Smooth muscle cell (in vitro differentiated cells): ENCODE measurements around the gene DNAJC15. TPM values are rescaled to one million over a fixed set of nuclear protein-coding genes. Genes with fewer than 3 reads are reported as not detected.

Source experiments
- DNase-seq: peaks from one replicate; lab custom pipeline; 2025; ENCODE audit not compliant: unreplicated experiment; lab: John Stamatoyannopoulos, UW
- H2AFZ ChIP-seq: fragments of 200-600 bp; sonication (generic); 2 replicates; pipeline ENCODE4 v1.6.0; 2016; ENCODE audit warnings: antibody characterized with exemption, low read depth, mild to moderate bottlenecking
- H3F3A ChIP-seq: fragments of 200-600 bp; sonication (generic); 2 replicates; pipeline ENCODE4 v1.6.0; 2017; ENCODE audit warnings: antibody characterized with exemption, low read depth
- H3K27ac ChIP-seq: fragments of 200-600 bp; sonication (generic); 2 replicates; pipeline ENCODE4 v1.5.1; 2016; ENCODE audit warnings: low read depth, mild to moderate bottlenecking
- H3K27me3 ChIP-seq: fragments of 200-600 bp; sonication (generic); 2 replicates; pipeline ENCODE4 v1.6.1; 2016; ENCODE audit warnings: low read depth, mild to moderate bottlenecking
- H3K36me3 ChIP-seq: fragments of 200-600 bp; sonication (generic); 2 replicates; pipeline ENCODE4 v1.5.1; 2016; ENCODE audit warnings: low read depth
- H3K4me1 ChIP-seq: fragments of 200-600 bp; sonication (generic); 2 replicates; pipeline ENCODE4 v1.5.1; 2016; ENCODE audit warnings: low read depth
- H3K4me2 ChIP-seq: fragments of 200-600 bp; sonication (generic); 2 replicates; pipeline ENCODE4 v1.6.0; 2016; ENCODE audit warnings: mild to moderate bottlenecking
- H3K4me3 ChIP-seq: fragments of 200-600 bp; sonication (generic); 2 replicates; pipeline ENCODE4 v1.5.1; 2016; ENCODE audit warnings: mild to moderate bottlenecking
- H3K79me2 ChIP-seq: fragments of 200-600 bp; sonication (generic); 2 replicates; pipeline ENCODE4 v1.6.0; 2016; ENCODE audit warnings: low read depth, mild to moderate bottlenecking
- H3K9ac ChIP-seq: fragments of 200-600 bp; sonication (generic); 2 replicates; pipeline ENCODE4 v1.6.0; 2016; ENCODE audit warnings: low read depth
- H3K9me3 ChIP-seq: fragments of 200-600 bp; sonication (generic); replicated peaks from 2 replicates; pipeline ENCODE4 v1.5.1; 2016; ENCODE audit warnings: low read depth
- H4K20me1 ChIP-seq: fragments of 200-600 bp; sonication (generic); 2 replicates; pipeline ENCODE4 v1.6.0; 2016; ENCODE audit warnings: low read depth
- WGBS: methylation state at CpG from one replicate; pipeline ENCODE4 v1.1.7; 2016; ENCODE audit warnings: low lambda C conversion rate; 5-methylcytosine and 5-hydroxymethylcytosine counted together
- polyA plus RNA-seq: library from polyadenylated mRNA; unstranded; fragments of >200 nt; fragmentation: Nextera tagmentation; extraction: Ambion mirVana; gene quantifications from 2 replicates; pipeline ENCODE4 v1.2.1, GENCODE V29; 2016
- total RNA-seq: library from RNA; depleted of rRNA; stranded (reverse); fragments of >200 nt; gene quantifications from 2 replicates; pipeline ENCODE4 v1.2.3, GENCODE V29; 2014
- TF ChIP-seq, protein P1 (sequence below): fragments of 200-600 bp; sonication (generic); IDR thresholded peaks from 2 replicates; pipeline ENCODE4 v1.5.1; 2017; ENCODE audit warnings: borderline replicate concordance, mild to moderate bottlenecking, antibody characterized with exemption; ENCODE audit not compliant: insufficient read depth, poor library complexity, severe bottlenecking

Gene DNAJC15
- total and polyA plus RNA-seq, 2 experiments from 2014 or later = 4.4 to 6.9 TPM

DNA sequence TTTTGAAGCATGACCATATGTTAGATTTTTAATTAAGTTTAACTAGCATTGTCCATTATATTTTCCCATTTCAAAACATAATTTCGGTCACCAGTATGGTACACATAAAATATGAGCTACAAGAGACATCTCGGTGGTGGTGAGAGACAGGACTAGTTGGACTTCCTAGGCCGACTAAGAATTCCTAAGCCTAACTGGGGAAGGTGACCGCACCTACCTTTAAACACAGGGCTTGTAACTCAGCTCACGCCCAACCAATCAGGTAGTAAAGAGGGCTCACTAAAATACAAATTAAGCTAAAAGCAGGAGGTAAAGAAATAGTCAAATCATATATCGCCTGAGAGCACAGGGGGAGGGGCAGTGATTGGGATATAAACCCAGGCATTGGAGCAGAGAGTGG lies 22.9 kb downstream of the DNAJC15 start:
- Histone ChIP-seq H2AFZ (no peak overlapping the region), H3K9ac (no peak overlapping the region), H3F3A (peaks cover 9% of the 10 kb centered on the region), H3K79me2 (no peaks in the 10 kb centered on the region), H4K20me1 (no peaks in the 10 kb centered on the region), H3K36me3 (no peaks in the 10 kb centered on the region), H3K4me3 (no peak overlapping the region), H3K27me3 (no peaks in the 10 kb centered on the region), H3K4me2 (no peak overlapping the region), H3K27ac (no peak overlapping the region), H3K4me1 (peaks cover 18% of the 10 kb centered on the region), H3K9me3 (no peaks in the 10 kb centered on the region)
- TF ChIP-seq, protein P1, sequence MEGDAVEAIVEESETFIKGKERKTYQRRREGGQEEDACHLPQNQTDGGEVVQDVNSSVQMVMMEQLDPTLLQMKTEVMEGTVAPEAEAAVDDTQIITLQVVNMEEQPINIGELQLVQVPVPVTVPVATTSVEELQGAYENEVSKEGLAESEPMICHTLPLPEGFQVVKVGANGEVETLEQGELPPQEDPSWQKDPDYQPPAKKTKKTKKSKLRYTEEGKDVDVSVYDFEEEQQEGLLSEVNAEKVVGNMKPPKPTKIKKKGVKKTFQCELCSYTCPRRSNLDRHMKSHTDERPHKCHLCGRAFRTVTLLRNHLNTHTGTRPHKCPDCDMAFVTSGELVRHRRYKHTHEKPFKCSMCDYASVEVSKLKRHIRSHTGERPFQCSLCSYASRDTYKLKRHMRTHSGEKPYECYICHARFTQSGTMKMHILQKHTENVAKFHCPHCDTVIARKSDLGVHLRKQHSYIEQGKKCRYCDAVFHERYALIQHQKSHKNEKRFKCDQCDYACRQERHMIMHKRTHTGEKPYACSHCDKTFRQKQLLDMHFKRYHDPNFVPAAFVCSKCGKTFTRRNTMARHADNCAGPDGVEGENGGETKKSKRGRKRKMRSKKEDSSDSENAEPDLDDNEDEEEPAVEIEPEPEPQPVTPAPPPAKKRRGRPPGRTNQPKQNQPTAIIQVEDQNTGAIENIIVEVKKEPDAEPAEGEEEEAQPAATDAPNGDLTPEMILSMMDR = no peak
- WGBS = 94% methylated on average over 6 of the region's 6 CpGs
- no peak for DNase-seq

DNA sequence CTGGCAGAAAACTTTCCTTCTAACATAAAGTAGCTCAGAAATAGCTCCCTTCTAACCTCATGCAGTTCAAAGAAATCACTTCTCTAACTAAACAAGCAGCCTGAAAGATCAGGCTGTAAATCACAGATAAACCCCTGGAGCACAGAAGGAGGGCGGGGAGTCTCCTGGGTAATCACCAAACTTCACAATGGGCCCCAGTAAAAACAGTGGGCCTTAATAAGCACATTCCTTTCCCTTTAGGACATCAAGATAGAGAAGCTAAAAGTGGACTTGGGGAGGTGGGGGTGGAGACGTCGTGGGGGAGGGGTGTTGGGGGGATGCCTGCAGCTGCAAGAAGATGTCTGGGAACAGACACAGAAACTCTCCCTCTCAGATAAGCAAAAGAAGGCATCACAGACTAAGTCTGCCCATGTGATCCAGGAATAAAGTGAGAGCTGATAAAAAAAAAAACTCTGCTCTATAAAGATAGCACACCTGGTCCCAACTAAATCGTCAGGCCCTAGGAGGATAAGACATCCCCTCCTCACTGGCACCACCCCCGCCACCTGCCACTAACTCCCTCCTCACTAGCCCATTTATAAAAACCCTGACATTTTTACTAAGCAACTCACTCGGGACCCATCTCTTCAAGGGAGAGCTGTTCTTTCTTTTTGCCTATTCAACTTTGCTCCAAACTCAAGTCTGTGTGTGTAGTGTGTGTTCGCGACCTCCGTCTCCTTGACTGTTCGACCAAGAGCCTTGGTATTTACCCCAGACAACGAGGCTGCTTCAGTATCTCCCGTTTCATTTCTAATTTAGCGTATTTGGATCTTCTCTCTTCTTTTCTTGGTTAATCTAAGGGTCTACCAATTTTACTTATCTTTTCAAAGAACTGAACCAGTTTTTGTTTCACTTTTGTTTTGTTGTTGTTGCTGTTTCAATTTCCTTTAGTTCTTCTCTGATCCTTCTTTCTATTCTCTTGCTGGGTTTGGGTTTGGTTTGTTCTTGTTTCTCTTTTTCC lies 31.7 kb downstream of the DNAJC15 start:
- no peak for DNase-seq
- no peaks in the 10 kb centered on the region for H4K20me1 ChIP-seq
- H2AFZ ChIP-seq = peak overlapping the region; percentile 87
- no peaks in the 10 kb centered on the region for H3K9me3 ChIP-seq
- 2% methylated on average over 13 of the region's 13 CpGs for WGBS
- H3F3A ChIP-seq = peaks cover 36% of the 10 kb centered on the region
- H3K36me3 ChIP-seq = no peaks in the 10 kb centered on the region
- H3K27ac ChIP-seq = peak overlapping the region; percentile 88
- peak overlapping the region; percentile 90 for H3K4me2 ChIP-seq
- peak overlapping the region; percentile 87 for H3K9ac ChIP-seq
- H3K27me3 ChIP-seq = no peaks in the 10 kb centered on the region
- H3K4me1 ChIP-seq = peaks cover 59% of the 10 kb centered on the region
- H3K4me3 ChIP-seq = peak overlapping the region; percentile 60
- peaks cover 3% of the 10 kb centered on the region for H3K79me2 ChIP-seq
- TF ChIP-seq, protein P1 = no peak

DNA sequence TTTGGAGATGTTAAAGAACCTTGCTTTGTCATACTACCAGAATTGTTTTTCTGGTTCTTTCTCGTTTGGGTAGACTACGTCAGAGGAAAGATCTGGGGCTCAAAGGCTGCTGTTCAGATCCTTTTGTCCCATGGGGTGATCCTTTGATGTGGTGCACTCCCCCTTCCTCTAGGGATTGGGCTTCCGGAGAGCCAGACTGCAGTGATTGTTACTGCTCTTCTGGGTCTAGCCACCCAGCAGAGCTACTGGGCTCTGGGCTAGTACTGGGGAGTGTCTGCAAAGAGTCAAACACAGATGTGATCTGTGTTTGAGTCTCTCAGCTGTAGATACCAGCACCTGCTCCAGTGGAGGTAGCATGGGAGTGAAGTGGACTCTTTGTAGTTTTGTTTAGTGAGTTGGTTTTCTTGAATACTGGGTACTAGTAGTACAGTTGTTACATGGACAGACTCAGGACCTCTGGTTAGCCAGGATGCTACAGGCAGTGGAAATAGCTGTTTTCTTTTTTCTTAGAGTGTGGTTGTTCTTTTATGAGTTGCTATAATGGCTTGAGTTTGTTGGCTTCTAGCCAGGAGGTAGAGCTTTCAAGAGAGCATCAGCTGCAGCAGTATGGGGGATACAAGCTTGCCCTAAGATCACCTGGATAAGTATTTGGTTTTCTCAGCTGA lies 34.4 kb downstream of the DNAJC15 start:
- WGBS = 6% methylated on average over 3 of the region's 3 CpGs
- Histone ChIP-seq H3K36me3 (no peaks in the 10 kb centered on the region), H3K27me3 (no peaks in the 10 kb centered on the region), H3K4me1 (peaks cover 71% of the 10 kb centered on the region), H3K27ac (peak overlapping the region; percentile 88), H3K9me3 (no peaks in the 10 kb centered on the region), H3F3A (peaks cover 36% of the 10 kb centered on the region), H3K4me3 (peak overlapping the region; percentile 60), H4K20me1 (no peaks in the 10 kb centered on the region), H3K9ac (peak overlapping the region; percentile 71), H2AFZ (no peak overlapping the region), H3K79me2 (peaks cover 9% of the 10 kb centered on the region), H3K4me2 (peak overlapping the region; percentile 90)
- TF ChIP-seq, protein P1 = no peak
- no peak for DNase-seq
